Esophagus muscularis mucosa (tissue), 3 donors: ENCODE measurements around the gene FAM216B.

Source experiments
- CTCF ChIP-seq, 3 experiments: fragments of 200-600 bp in 2 of 3; fragments of 450-650 bp in 1 of 3; sonication (generic) in 2 of 3; IDR thresholded peaks; one replicate each; pipeline ENCODE4 v1.5.1; 2017 to 2019; ENCODE audit warnings: antibody characterized with exemption in 3 of 3, mild to moderate bottlenecking in 2 of 3, moderate library complexity in 1 of 3
- POLR2A ChIP-seq: fragments of 450-650 bp; IDR thresholded peaks from one replicate; pipeline ENCODE4 v1.6.1; 2017; ENCODE audit warnings: antibody characterized with exemption, moderate library complexity, mild to moderate bottlenecking, low read depth

- TF ChIP-seq CTCF (IDR thresholded peaks at IDR 0.05) (no peak), POLR2A (no peak)
Measured at GRCh38 chr13:42757678-42758420, 23.5 kb upstream of the FAM216B start.
